ENCODE data around the gene PTPN22.
A peak's percentile ranks its signal among the peaks of the same experiment; 100 is the strongest.
"Not testable (repeated sequence)": the region's sequence is repeated elsewhere in the genome, so short reads cannot be mapped to it uniquely, and the experiment has no call there.

The PTPN22 gene

GRCh38 chr1:113886417-113887401 is 15.2 kb upstream of the PTPN22 start:
- no peak for DNase-seq

DNA sequence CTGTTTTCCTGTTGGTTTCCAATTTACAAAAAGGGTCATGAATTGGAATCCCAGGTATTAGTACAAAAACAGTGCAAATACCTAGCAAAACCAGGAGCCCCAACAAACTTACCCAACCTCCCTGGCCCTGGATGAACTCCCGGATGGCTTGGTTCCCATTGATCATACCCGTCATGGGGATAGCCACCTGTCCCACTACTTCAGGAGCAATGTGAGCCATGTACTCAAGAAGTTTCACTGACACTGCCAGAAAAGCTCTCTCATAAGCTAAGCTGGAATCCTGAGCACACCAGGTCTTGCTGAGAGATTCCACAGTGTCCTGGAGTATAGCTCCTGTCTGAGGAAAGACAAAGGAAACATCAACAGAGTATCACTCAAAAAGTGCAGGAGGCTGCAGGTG is 10.1 kb upstream of the PTPN22 start:
- DNase-seq = no peak

- no peak for DNase-seq
Measured at GRCh38 chr1:113879739-113880038, 8.2 kb upstream of the PTPN22 start.

DNA sequence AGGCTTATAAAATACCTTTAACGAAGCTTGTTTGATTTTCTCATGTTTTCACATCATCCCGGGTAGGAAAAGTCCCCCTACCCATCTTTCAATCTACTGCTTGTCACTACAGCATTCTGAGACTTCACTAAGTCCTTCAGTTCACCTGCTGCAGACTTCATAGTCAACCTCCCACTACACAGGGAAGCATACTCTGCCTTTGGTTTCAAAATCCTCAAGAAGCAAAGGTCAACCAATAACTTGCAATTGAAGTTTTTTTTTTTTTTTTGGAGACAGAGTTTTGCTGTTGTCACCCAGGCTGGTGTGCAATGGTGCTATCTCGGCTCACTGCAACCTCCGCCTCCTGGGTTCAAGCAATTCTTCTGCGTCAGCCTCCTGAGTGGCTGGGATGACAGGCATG is 4.7 kb upstream of the PTPN22 start:
- DNase-seq = no peak

- DNase-seq = no peak
Measured at GRCh38 chr1:113875714-113876113, 4.2 kb upstream of the PTPN22 start.

- peak; percentile 11 for DNase-seq
Measured at GRCh38 chr1:113874012-113874879, 2.7 kb upstream of the PTPN22 start.

DNA sequence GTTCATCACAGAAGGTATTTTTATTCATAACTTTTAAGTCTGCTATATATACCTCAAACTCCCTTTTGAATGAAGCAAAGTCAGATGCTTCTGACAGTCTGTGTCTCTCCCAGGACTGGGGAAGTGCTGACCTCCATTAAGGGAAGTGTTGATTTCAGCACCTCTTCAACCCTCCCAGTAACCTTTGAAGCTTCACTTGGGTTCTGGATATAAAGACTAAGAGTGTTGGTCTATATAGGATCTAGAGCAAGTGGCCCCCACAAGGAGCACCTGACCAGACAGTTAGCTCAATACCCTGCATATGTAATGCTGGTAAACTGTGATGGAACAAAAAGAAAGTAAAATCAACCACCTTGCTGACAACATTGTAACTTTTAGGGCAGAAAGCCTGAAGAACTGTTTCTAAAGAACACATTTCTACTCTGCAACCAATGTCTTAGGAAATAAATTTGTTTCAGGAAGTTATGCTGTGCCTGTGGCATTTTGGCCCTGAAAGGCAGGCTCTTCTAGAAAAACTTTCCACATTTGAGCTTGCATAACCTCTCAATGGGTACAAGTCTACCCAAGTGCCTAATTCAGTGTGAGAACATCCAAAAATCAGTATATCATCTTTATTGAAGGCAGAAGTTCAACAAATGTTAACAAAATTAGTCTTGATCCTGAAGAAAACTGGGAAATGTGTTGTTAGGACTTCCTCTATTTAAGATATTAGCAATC is 865 bp upstream of the PTPN22 start:
- DNase-seq = no peak

- no peak for DNase-seq
Measured at GRCh38 chr1:113870778-113871177, 734 bp downstream of the PTPN22 start.

DNA sequence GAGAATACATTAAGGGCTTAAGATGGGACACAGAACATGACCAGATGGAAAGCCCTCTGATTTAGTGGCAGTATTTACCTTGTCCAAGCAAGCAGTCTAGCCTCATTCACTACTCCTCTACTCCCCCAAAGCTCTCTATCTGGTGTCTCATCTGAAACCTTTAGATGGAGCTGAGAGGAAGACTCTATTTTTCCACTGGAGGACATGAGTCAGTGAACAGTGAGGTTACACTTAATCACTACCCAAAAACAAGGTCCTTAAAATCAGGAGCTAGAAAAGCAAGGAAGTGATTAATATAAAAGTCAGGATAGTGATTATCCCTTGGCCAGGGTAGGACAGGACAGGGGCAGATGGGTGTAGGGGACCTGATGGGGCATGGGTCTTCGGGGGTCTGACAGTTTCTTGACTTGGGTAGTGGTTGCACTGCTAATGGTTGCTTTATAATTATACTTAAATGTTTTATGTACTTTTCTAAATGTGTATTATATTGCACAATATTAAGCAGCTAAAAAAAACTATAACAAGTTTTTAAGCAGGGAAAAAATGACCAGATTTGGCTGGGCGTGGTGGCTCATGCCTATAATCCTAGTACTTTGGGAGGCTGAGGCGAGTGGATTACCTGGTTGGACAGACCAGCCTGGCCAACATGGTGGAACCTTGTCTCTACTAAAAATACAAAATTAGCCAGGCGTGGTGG is 3.0 kb downstream of the PTPN22 start:
- no peak for DNase-seq

DNA sequence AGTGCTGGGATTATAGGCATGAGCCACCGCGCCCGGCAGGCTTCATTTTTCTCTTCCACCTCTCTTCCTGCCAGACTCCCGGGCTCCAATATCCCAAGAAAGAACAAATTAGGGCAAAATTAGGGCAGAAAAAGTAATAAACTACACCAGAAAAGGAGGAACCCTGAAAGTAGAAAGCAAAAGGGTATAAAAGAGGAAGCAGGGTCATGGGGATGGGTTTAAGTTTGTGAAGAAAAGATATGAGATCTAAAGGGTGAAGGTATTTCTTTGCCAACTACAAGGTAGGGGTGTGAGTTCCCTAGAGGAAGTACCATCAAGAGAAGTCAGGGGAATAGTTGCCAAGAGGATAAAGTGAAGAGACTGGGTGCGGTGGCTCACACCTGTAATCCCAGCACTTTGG is 9.9 kb downstream of the PTPN22 start:
- no peak for DNase-seq

- DNase-seq = no peak
Measured at GRCh38 chr1:113860891-113861290, 10.6 kb downstream of the PTPN22 start.

GRCh38 chr1:113859478-113860175 is 11.9 kb downstream of the PTPN22 start:
- peak; percentile 71 for DNase-seq

GRCh38 chr1:113858982-113859381 is 12.5 kb downstream of the PTPN22 start:
- no peak for DNase-seq

GRCh38 chr1:113858418-113858817 is 13.1 kb downstream of the PTPN22 start:
- peak; percentile 9 for DNase-seq

DNA sequence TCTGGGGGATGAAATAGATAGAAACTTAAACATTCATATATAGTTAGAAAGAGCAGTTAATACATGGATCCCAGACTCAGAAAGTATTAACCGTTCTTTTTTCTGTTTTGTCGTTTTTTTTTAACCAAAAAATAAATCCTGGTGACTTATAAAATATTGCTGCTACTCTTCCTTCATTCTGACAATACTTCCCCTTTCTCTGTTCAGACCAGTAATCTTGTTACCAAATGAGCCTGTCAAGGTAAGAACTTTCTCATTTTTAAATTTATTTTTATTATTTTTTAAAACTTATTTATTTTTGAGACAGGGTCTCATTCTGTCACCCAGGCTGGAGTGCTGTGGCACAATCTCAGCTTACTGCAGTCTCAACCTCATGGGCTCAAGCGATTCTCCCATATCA is 13.7 kb downstream of the PTPN22 start:
- no peak for DNase-seq

- no peak for DNase-seq
Measured at GRCh38 chr1:113856401-113856790, 15.1 kb downstream of the PTPN22 start.

- DNase-seq = no peak
Measured at GRCh38 chr1:113855630-113856400, 15.7 kb downstream of the PTPN22 start.

- no peak for DNase-seq
Measured at GRCh38 chr1:113854234-113854633, 17.3 kb downstream of the PTPN22 start.

DNA sequence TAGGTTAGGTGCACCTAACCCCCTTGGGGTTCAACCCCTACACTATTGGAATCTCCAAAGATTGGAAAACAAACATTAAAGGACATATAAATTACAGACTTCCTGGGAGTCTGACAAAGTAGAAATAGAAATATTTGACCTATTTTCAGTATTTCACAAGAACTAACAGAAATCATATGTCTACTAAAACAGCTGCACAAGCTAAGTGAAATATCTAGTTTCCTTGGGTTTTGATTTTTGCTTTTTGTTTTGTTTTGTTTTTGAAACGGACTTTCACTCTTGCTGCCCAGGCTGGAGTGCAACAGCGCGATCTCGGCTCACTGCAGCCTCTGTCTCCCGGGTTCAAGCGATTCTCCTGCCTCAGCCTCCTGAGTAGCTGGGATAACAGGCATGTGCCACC is 18.8 kb downstream of the PTPN22 start:
- not testable (repeated sequence) for DNase-seq

DNA sequence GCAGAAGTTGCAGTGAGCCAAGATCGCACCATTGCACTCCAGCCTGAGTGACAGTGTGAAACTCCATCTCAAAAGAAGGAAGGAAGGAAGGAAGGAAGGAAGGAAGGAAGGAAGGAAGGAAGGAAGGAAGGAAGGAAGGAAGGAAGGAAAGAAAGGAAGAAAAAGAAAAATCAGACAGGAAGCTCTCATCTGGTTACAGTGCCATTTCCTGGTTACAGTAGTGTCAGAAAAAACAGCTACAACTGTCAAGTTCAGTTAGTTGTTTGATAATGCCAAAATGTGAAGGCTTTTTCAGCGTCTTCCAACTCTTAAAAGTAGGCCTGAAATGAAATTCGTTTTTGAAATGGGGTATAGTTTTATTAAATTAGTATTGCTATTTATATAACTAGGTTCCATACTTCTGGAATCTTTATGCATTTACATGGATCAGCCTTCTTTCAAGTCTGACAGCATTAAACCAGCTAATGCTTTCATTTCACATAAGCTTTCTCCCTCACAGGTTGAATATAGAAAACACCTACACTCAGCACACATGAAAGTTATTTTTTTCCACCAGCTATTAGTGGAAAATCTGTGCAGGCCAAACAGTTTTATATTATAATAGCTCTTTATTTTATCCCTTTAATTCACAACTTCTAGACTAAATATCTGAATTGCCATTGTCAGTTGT is 21.2 kb downstream of the PTPN22 start:
- DNase-seq = no peak

DNA sequence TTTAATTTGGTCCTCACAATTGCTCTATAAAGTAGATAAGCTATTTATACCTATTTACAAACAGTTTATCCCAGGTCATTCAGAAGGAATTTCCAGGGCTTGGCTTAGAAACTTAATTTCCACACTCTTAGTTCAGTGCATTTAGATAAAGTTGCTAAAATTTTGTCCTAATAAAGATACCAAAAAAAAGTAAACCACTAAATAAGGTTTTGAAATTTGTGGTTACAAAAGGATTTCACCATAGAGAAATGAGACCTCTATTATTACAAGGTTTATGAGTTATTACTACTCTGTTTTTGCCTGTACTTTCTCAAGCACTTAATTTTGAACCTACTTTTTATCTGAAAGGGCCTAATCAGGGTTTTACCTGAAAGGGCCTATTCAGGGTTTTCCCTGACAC is 22.4 kb downstream of the PTPN22 start:
- DNase-seq = no peak
